Muscle of back (tissue), 11 donors: ENCODE results near the gene NDUFB6. TPM values are rescaled to one million over a fixed set of nuclear protein-coding genes. Genes with fewer than 3 reads are reported as not detected.
"Not testable (repeated sequence)": the region's sequence is repeated elsewhere in the genome, so short reads cannot be mapped to it uniquely, and the experiment has no call there.

ENCODE experiments used
- DNase-seq, 3 donors: peaks; one replicate each; pipeline versions ENCODE4 v3.0.0 to v3.0.0-alpha.2; 2013
- polyA plus RNA-seq, 10 donors: library from polyadenylated mRNA; unstranded; fragments of 120-200 nt; gene quantifications; one replicate each; pipeline ENCODE4 v1.2.1, GENCODE V29; 2013; ENCODE audit not compliant: insufficient read length in 10 of 10

Gene NDUFB6
- polyA plus RNA-seq, 10 donors = 55.5 to 86.2 (median 64.7) TPM

GRCh38 chr9:32573821-32574220 is 862 bp upstream of the NDUFB6 start:
- no peak for DNase-seq

GRCh38 chr9:32571969-32572899 is 725 bp downstream of the NDUFB6 start:
- peak; percentile 40 to 71 (median 56) for DNase-seq

GRCh38 chr9:32570262-32570661 is 2.7 kb downstream of the NDUFB6 start:
- no peak for DNase-seq

- no peak for DNase-seq
These were observed 6.2 kb downstream of the NDUFB6 start for GRCh38 chr9:32566770-32567169.

GRCh38 chr9:32565967-32566366 is 7.0 kb downstream of the NDUFB6 start:
- no peak for DNase-seq

GRCh38 chr9:32558408-32558934 is 14.5 kb downstream of the NDUFB6 start:
- DNase-seq = no peak

GRCh38 chr9:32554591-32554990 is 18.4 kb downstream of the NDUFB6 start:
- DNase-seq = no peak

GRCh38 chr9:32554107-32554506 is 18.9 kb downstream of the NDUFB6 start:
- no peak for DNase-seq

- DNase-seq = peak; percentile 93 to 98 (median 96)
These were observed 20.6 kb downstream of the NDUFB6 start, which contains the start of the genes SMIM27 and TOPORS for GRCh38 chr9:32552172-32552872. SMIM27 (plus strand) TSS chr9:32552327; CDS start chr9:32552435, 108 bp downstream. TOPORS (minus strand) TSS chr9:32552586; CDS start chr9:32552436, 150 bp downstream.

- DNase-seq = peak in 2 of 3 donors; percentile 22 to 51
These were observed 21.5 kb downstream of the NDUFB6 start for GRCh38 chr9:32551276-32552051.

- peak; percentile 93 to 98 (median 96) for DNase-seq
These were observed 22.2 kb downstream of the NDUFB6 start for GRCh38 chr9:32550562-32551275.

GRCh38 chr9:32550150-32550561 is 22.8 kb downstream of the NDUFB6 start:
- DNase-seq = no peak

- not testable (repeated sequence) for DNase-seq
These were observed 24.7 kb downstream of the NDUFB6 start for GRCh38 chr9:32548213-32548612.

GRCh38 chr9:32545884-32546283 is 27.1 kb downstream of the NDUFB6 start:
- no peak for DNase-seq

- DNase-seq = no peak
These were observed 29.9 kb downstream of the NDUFB6 start for GRCh38 chr9:32543047-32543446.

GRCh38 chr9:32533816-32534215 is 39.1 kb downstream of the NDUFB6 start:
- no peak for DNase-seq

GRCh38 chr9:32533336-32533735 is 39.6 kb downstream of the NDUFB6 start:
- no peak for DNase-seq

- no peak for DNase-seq
These were observed 46.3 kb downstream of the NDUFB6 start for GRCh38 chr9:32526707-32527048.

- DNase-seq = peak; percentile 87 to 96 (median 93)
These were observed 46.8 kb downstream of the NDUFB6 start, which contains the start of gene RIGI for GRCh38 chr9:32526041-32526706. RIGI (minus strand) TSS chr9:32526196; CDS start chr9:32526166, 30 bp downstream.

- peak in 1 of 3 donors; percentile 8 for DNase-seq
These were observed 47.3 kb downstream of the NDUFB6 start for GRCh38 chr9:32525709-32526030.
